WTC11 (cell line): ENCODE measurements around the gene BHLHE40.

Source experiments
- NR2C2 ChIP-seq: sonication (generic); formaldehyde crosslinking; IDR thresholded peaks from 2 replicates; pipeline ENCODE4 v1.8.0; 2022; ENCODE audit warnings: mild to moderate bottlenecking, missing genetic modification reagents
- NR3C1 ChIP-seq: sonication (generic); formaldehyde crosslinking; conservative IDR thresholded peaks from 2 replicates; pipeline ENCODE4 v1.8.1; 2023; ENCODE audit warnings: low read depth, mild to moderate bottlenecking, missing genetic modification reagents
- TF ChIP-seq, protein P1 (sequence below): sonication (generic); formaldehyde crosslinking; IDR thresholded peaks from 2 replicates; pipeline ENCODE4 v1.8.0; 2022; ENCODE audit warnings: mild to moderate bottlenecking, missing genetic modification reagents
- TF ChIP-seq, protein P2 (sequence below): sonication (generic); formaldehyde crosslinking; IDR thresholded peaks from 2 replicates; pipeline ENCODE4 v1.8.1; 2022; ENCODE audit warnings: low read depth, missing genetic modification reagents, borderline replicate concordance
- TF ChIP-seq, protein P3 (sequence below): sonication (generic); formaldehyde crosslinking; IDR thresholded peaks from 2 replicates; pipeline ENCODE4 v1.8.0; 2022; ENCODE audit warnings: mild to moderate bottlenecking, missing genetic modification reagents

DNA sequence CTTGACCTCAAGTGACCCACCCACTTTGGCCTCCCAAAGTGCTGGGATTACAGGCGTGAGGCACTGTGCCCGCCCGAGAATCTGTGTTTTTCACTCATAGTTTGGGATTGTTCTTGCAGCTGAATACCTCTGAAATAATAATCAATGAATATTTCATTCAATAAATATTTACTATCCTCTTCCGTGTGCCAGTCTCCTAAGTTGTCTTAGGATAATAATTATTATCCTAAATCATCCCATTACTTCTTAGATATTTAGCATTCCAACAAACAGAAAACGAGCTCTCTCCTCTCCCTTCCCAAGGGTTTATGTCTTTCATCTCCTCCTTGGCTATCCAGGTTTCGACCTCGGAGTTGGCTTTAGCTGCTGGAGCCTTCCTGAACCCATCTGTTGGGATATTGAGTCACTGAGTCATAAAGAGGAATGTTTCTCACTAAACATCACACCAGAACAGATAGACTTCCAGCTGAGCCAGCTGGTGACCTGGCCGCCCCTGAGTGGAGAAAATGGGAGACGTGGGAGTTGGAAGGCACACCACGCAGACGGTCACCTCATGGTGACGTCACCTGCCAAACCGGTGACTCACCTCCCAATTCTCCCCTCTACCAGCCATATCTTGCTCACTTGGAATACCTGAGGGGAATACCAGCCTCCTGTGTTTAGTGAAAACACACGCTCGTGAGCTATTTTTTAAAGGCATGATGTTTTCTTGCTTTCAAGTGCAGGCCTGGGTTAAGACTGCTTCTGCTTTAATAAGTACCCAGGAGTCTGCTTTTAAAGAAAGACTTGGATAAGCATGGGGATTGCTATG, 43.9 kb downstream of the BHLHE40 start:
- TF ChIP-seq, protein P1, sequence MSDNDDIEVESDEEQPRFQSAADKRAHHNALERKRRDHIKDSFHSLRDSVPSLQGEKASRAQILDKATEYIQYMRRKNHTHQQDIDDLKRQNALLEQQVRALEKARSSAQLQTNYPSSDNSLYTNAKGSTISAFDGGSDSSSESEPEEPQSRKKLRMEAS (CRISPR knock-in tag) = no peak
- TF ChIP-seq NR2C2 (CRISPR knock-in tag) (no peak), NR3C1 (CRISPR knock-in tag) (no peak)
- TF ChIP-seq, protein P2, sequence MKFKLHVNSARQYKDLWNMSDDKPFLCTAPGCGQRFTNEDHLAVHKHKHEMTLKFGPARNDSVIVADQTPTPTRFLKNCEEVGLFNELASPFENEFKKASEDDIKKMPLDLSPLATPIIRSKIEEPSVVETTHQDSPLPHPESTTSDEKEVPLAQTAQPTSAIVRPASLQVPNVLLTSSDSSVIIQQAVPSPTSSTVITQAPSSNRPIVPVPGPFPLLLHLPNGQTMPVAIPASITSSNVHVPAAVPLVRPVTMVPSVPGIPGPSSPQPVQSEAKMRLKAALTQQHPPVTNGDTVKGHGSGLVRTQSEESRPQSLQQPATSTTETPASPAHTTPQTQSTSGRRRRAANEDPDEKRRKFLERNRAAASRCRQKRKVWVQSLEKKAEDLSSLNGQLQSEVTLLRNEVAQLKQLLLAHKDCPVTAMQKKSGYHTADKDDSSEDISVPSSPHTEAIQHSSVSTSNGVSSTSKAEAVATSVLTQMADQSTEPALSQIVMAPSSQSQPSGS (CRISPR knock-in tag) = no peak
- TF ChIP-seq, protein P3, sequence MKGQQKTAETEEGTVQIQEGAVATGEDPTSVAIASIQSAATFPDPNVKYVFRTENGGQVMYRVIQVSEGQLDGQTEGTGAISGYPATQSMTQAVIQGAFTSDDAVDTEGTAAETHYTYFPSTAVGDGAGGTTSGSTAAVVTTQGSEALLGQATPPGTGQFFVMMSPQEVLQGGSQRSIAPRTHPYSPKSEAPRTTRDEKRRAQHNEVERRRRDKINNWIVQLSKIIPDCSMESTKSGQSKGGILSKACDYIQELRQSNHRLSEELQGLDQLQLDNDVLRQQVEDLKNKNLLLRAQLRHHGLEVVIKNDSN (CRISPR knock-in tag) = no peak
